T-helper 1 cell treated with Interleukin-12 subunit alpha and Interleukin-12 subunit beta and Interleukin-4 antibody, amounts not matched to agents 30 ng/mL and 1 ng/mL, for 36 hours (primary cell): ENCODE results near the gene FMN1. TPM values are rescaled to one million over a fixed set of nuclear protein-coding genes. Genes with fewer than 3 reads are reported as not detected.

Experiments used
- intact Hi-C: fragments of 100-400 bp; cut with micrococcal nuclease; formaldehyde crosslinking; loops from one replicate; pipeline ENCODE4 v1.15.1; 2024
- total RNA-seq: library from RNA; stranded (reverse); gene quantifications from 2 replicates; pipeline ENCODE4 v1.2.3, GENCODE V29; 2022

FMN1 gene
- total RNA-seq, 1 donor from 2014 or later = 0.05 TPM

DNA sequence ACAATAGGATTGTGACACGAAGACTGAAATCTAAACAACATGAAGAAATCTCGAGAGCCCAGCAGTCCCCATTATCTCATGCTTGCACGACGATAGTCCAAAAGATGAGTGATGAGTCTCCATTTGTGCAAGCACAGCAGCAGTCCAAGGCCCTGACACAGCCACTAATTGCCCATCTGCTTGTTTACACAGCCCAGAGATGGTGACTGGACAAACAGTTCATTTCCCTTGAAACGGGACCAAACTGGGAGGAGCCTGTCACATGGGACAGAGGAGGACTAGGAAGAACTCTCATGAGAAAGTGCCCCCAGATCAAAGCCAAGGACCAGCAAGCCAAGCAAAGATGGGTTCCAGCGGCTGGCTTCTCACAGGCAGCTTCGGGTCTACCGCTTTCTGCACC lies 355.7 kb downstream of the FMN1 start:
- intact Hi-C loops = no loop called here

DNA sequence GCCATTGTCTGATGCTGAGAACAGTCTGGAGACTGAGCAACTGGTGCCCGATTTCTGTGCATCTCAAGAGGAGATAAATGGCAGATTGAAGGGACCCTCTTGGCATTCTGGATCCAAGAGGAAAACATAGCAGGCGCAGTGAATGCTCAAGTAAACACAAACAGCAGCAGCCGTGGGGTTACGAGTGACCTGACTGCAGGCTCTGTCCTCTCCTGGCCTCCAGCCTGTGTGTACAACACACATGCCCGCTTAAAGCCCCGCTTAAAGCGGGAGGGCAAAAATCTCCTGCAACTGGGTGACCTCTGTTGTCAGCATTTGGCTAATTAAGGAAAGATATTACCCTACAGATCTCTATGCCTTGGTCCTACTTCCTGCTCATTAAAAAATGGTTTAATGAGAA lies 356.2 kb downstream of the FMN1 start:
- intact Hi-C loops = no loop called here

DNA sequence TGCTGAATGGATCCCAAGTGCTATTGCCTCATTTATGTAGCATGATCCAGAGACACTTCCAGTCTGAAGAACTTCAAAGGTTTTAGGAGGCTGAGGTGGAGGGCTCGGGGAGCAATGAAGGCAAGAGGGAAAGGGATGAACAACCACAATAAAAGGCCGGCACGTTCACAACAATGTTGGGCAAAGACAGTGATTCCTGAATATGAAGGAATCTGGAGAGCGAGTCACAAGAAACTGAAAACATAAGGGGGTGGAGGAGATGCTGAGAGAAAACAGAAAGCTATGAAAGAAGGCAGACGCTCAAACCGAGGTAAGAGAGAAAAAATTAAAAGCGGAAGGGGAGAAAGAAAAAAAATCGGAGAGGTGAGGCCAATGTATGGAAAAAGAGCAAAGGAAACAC lies 356.6 kb downstream of the FMN1 start:
- intact Hi-C loops = no loop called here

DNA sequence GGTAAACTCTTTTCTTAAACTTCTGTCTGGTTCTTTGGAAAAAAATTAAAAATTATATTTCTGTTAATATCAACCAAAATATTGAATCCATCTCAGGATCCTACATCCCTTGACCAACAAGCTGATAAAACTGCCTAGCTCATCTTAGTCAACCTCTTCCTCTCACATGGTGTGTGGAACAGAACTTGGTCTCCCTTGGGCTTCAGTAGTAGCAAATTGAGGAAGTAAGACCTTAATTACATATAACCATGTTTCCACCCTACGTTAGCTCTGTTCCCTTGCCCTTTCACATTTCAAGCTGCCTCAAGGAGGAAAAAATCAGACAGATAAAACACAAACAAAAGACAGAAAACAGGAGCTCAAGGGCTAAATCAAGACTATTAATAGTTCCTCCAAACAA lies 360.4 kb downstream of the FMN1 start:
- intact Hi-C loops = no loop called here

DNA sequence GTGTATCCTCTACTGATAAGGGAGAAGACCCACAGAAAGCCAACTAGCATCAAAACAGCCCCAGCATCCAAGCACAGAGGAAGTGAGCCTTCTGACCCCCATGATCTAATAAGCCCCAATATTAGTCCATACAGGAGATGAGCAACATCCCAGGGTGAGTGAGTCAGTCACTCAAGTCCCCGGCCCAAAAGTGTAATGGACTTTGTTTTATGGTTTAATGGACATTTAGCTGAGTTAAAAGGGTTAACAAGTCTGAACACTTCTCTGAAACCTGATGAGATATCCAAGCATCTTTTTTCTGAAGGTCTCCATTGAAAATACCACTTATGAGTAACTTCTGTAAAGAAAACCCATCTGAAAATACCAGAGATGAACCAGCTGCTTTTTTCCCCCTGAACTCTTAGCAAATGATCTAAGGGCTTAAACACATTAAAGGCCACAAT lies 361.1 kb downstream of the FMN1 start:
- intact Hi-C loops = no loop called here

DNA sequence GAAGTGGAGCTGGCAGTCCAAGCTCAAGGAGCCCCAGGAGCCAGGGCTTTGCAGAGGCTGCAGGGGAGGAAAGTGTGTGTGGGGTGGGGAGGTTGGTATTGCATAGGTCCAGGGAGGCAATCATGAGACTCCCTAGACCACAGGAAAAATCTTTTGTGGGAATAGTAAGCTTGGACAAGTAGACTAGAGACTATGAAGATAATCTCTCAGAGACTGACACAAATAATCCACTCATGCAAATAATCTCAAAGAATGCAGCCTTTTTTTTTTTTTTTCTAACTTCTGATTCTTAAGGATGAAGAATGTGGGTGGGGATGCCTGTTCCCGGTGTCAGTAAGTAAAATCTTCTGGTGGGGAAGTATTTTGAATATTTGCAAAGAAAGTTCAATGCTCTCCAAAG lies 363.0 kb downstream of the FMN1 start:
- intact Hi-C loops = no loop called here

DNA sequence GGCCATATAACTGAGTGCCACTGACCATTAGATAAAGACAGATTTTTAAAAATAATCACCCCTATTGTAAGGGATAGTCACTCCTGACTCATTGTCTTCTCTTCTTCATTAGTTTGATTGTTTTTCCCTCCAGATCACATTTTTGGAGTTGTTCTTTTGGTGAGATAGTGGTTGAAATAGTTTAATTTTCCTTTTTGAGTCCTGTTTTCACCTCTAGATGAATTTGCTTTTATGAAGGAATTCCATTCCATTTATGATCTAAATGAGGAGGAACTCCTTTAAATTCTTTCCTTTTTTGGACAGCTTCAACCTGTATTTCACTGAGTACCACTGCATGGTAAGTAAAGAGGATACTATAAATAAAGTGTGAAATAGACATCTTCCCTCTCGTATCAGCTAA lies 364.3 kb downstream of the FMN1 start:
- intact Hi-C loops = no loop called here

DNA sequence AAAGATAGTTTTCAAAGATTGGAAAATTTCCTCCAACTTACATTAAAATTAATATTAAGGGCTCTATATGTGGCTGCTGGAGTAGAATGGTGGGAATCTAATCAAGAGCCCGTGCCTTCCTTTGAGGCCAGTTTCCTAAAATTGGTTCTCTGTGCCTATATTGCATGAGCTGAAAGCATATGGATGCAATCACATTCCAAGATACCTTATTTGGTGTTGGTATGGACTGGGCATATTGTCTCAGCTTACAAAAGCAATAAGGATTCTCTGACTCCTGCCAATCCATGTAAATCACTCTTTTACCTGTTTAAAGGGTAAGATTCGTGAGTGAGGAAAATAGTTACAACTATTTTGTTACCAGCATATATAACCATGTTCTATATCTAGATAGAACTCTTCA lies 365.1 kb downstream of the FMN1 start:
- intact Hi-C loops = no loop called here

DNA sequence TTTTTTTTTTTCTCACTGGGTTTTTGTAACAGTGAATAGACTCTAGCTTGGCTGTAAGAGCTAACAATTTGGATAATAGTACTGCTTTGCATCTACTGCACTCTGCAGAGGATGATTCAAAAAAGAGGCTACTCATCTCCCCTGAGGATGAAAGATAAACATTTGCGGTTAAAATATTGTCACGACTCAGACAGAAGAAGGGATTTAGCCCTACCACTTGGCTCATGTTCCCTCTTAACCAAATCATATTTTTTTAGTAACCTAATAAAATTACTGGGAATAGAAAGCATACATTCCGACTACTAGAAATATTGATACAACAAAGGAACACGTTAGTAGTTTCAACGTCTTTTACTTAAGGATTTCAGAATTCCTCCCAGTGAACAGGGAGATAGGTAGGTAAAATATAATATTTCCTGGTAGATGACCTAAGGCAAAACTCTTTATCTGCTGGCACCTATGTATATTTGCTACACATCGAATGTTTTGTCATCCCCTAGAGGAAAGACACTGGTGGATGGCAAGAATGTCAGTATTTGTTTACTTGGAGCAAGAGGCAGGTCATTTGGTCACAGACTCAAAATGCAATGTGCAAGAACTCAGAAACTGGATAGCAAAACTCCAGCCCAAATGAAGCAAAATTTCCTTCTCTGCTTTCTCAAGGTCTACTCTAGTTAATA lies 365.9 kb downstream of the FMN1 start:
- intact Hi-C loops = no loop called here

DNA sequence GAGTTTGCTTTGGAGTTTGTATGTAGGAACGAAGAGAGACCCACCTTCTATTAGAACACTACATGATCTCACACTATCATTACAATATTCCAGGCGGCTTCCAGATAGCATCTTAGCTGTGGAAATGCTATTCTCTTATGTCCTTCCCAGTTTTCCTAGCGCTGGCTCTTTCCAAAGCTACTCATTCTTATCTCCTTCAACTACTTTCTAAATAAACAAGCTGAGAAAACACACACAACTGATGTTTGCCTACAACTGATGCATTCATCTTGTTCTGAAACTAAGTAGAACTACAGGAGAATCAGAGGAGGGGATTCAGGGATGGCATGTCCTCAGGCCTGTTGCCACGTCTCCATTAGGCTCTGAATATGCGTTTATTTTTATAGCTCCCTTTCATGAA lies 367.8 kb downstream of the FMN1 start:
- intact Hi-C loops = no loop called here

DNA sequence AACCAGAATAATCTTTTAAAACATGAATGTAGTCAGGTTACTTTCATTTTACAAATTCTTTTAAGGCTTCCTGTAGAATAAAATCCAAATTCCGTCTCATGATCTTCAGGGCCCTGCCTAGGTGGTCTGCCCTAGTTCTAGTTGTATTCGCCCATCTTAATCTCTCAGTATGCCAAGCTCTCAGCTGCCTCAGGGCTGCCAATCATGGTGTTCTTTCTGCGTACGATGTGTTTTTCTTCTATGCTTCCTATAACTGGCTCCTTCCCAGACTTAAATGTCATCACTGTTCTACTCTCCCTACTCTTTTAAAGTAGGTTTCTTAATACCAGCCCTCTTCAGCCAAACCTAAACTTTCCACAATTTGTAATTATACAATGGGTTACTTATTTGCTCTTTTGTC lies 369.3 kb downstream of the FMN1 start:
- intact Hi-C loops = no loop called here

DNA sequence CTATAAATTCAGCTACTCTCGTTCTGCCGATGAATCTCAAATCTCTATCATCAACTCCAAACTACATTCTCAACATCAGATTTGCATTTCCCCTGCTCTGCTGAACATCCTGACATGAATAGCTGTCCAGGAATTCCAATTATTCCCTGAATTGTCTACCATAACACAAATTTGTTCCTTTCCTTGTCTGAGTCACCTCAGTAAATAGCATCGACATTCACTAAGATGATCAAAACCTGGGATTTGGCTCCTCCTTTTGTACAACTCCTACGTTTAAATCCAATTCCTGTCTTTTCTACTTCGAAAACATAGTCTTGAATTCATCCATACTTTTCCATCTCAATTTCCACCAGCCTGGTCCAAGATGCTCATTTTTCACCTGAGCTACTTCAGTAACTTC lies 369.7 kb downstream of the FMN1 start:
- intact Hi-C loops = no loop called here

DNA sequence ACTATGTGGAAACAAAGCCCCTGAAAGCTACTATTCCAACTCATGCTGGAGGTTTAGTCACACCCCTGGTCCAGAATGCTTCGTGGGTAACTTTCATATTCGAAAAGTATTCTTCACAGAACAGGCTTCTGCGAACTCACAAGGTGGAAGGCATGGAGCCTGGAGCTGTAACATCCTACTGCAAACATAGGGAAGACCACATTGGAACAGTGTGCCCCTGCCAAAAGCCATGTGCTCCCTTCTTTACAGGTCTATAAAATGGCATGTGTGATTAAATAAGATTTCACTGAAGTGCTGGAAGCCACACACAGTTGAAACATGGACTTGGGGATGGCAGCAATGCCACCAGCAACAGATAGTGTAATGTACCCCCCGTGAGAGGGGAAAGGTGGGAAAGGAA lies 370.8 kb downstream of the FMN1 start:
- intact Hi-C loops = no loop called here

DNA sequence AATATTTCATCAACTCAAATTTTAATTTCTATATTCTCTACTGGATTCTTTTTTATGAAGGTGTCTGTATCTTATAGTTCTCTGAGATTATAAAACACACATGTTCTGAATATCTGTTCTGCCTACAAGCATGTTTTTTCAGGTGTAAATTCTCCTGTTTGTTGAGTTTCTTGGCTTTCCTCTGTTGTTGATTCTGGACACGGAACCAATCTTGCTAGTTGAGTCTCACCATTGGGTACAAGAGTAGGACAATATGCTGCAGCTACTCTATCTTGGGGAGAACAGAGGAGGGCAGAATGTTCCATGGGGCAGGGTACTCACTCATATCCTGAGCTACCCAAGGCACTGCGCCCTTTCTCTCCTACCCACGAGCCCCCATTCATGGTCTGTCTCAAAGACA lies 371.8 kb downstream of the FMN1 start:
- intact Hi-C loops = no loop called here

DNA sequence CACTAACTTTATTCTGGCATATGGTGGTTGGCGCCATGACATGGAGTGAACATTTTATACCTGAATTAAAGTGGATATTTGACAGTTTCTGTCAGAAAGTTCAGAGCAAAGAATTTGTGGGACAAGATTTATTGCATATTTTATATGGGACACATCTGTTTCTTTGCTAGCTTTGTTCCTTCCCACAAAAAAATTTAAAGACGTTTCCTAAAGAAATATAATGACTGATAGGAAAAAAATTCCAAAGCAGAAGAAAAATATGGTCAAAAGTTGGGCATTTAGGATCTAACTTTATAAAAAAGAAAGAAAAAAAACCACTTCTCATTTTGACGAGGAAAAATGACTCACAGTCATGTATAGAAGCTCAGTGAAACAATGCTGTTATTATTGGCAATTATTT lies 375.1 kb downstream of the FMN1 start:
- intact Hi-C loops = no loop called here

DNA sequence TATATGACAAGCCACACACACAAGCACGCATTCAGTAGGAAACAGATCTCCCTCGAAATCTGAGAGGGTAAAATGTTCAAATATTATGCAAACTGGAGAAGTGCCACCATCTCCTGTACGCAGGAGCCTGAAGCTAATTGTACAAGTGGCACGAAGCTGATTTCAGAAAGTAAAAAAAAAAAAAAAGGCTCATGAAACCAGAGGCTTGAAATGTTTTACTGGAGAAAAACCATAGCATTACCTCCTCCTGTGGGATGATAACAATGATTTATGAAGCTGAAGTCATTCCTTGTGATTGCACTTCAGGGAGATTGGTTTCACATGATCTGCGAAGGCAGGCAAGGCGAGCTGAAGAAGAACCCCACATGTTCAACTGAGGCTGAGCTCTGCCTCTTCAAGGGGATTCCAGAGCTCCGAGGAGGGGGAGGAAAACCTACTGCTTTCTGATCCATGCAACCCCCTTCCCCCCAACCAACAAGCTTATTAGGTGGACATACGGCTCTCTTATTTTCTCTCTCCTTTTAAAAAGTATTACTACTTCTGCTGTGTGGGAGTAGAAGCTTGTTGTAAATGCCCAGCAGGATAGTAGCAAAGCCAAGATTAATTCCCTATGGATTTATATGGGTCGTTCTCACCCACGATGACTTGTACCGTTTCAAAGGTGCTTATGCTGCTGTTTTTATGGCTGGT lies 375.6 kb downstream of the FMN1 start:
- intact Hi-C loops = no loop called here

DNA sequence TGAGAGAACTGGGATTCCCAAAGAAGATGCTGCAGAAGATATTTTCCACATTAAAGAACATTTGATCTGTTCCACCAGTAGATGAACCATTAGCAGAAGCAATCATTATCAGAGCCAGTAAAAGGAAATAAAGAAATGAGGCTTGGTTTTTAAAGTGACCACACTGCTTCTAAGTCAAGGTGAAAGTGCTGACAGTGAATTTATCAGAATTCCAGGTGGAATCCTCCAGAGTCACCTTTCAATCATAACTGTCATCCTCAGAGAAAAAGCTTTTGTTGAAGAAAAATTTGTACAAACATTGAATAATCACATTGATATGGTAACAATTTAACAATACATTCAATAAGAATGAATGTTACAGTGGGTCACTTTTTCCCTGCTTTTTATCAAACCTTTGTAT lies 376.9 kb downstream of the FMN1 start:
- intact Hi-C loops = no loop called here

DNA sequence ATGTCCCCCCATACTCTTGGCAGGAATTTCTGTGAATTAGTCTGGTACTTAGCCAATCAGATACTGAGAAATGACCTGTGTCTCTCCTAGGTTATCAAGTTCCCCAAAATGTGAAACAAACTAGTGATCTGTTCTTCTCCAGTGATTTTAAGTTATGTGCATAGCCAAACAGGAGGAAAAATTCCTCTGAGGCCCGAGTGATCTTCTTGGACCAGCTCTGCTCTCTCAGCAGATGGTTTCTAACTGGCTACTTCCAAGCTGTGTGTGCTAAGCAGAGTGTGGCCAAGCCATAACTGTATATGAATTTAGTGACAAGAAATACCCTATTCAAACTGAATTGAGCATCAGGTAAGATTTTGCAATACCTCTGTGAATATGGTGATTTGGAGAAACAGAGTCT lies 387.2 kb downstream of the FMN1 start:
- intact Hi-C loops = no loop called here

DNA sequence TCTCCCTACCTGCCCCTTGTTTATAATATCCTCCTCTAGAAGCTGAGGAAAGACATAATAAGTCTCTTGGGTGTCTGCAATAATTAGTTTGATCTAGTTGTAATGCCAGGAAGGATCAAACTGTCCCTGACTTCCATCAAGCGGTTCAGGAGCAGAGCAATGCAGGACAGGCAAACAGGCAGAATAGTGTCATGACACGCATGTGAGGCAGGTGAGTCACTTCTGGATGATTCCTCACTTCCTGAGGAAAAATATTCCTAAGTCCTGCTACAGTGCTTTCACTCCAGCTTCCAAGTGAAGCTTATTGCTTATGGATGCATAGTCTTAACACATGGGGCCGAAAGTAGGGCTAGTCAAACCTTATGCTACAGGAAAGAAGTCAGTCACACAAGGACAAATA lies 390.9 kb downstream of the FMN1 start:
- intact Hi-C loops = no loop called here

DNA sequence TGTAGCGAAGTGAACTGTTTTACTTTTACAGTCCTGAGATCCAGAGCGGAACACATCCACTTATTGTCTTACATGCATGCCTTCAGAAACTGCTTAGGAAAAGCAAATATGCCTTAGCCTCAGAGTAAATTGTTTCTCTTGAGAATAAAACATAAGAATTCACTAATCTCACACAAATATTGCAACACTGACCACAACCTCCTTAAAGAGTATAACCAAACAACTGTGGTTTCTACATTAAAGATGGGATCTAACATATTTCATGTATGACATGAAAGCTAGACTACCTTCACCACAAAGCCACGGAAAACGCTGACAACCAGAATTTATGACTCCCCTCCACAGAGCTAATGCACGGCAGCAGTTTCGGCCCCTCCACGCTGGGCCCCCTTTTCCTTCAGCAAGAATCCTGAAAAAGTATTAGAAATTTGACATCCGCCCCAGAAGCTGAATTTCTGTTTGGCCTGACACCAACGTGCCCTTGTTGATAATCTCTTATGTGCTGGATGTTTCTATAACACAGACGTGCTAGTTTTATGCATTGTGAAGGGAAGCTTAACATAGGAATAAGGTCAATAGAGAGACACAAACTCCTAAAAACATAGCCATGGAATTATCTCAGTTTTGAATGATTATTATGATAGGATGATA lies 392.1 kb downstream of the FMN1 start:
- intact Hi-C loops = no loop called here

DNA sequence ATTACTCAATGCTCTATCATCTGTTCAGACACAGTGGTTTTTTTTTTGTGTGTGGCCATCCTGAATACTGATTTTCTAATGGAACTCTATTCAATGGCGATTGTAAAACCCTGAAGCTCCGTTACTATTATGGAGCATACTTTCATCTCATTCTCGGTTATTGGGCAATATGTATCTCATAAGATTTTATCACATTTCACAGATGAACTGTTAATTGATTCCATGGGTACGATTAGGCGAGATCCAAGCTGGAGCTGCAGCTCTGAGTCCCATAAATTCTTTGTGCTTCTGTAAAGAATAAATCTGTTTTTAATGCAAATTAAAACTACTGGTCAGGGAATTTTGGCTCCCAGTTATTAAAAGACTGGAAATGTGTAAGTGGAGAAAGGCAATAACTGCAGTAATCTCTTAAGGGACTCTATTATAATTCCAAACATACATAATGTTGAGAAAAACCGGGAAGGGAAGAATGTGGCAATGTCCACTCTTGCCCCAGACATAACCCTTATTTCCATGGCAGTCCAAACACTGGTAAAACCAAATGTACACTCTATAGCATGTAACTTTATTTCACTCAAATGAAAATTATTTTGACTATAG lies 394.5 kb downstream of the FMN1 start:
- intact Hi-C loops = no loop called here

DNA sequence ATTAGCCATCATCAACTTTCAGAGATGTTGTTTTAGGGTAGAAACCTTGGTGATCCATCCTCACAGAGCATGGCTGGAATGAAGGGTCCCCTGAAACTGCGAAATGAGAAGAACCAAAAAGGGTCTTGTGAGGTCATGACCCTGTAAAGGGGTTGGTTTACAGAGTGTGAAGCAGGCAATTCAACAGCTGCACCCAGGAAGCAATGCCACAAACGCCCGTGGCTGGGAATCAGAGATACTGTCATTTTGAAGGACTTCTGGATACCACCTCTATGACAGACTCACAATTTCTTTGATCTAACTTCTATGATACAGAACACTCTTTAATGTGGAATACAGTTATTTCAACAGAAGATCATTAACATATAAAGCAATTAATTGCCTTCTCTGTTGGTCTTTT lies 397.7 kb downstream of the FMN1 start:
- intact Hi-C loops = no loop called here
